ENCODE results near the gene WDR1. TPM values are rescaled to one million over a fixed set of nuclear protein-coding genes. Genes with fewer than 3 reads are reported as not detected.
A peak's percentile ranks its signal among the peaks of the same experiment; 100 is the strongest.

Gene WDR1
- total and polyA plus RNA-seq, 2 donors (not counting 3 experiments of a cell fraction or from before 2014, with no cell fraction given) = 590 to 660 TPM

DNA sequence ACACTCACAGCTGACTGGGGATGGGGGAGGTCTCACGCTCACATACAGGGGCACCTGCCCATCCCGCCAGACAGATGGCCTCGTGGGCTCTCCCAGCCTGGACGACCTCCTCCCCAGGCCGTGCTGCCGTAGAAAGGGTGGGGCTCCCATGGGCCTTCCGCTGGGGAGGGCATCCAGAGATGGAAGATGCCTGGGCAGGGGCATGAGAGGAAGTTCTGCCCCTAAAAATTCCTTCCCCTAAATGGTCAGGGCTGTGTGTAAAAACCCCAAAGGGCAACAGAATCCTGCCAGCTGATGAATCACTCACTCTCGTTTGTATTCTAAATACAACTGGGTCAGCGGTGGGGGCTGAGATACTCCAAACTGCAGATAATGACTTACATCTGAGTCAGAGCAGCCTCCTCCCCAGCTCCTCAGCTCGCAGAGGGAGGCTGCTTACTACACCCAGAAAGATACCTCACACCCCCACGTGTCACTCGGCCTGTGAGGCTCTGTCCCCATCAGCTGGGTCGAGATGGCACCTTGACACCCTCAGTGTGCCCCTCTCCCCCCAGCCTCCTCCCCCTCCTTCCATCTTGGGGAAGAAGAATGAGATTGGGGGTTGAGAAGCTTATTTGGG lies 10.1 kb downstream of the WDR1 start:
- no peaks in the 10 kb centered on the region for H3K9me3 ChIP-seq (replicated peaks; ENCODE audit: control insufficient read depth, insufficient read depth, low read length)
- intact Hi-C loops (cut with micrococcal nuclease) (loop anchor here (1.0 kb wide), 2 partner anchors 9 to 10 kb away; no protein-coding TSS in a partner anchor), dilution Hi-C loops (cut with MboI; ENCODE audit: extremely low pct_ligation_motif_present, low sequenced_read_pairs) (no loop called here)
- H3K9me1 ChIP-seq (replicated peaks; ENCODE audit: control insufficient read depth, extremely low read depth, insufficient read depth, low read length) = no peaks in the 10 kb centered on the region
- peaks cover 98% of the 10 kb centered on the region for H3K79me2 ChIP-seq (ENCODE audit: control insufficient read depth, insufficient read depth, low read length)
- peak overlapping the region; percentile 33 for H3K4me2 ChIP-seq (ENCODE audit: insufficient read depth, low read length)
- no peak overlapping the region for H3K9ac ChIP-seq (replicated peaks; ENCODE audit: extremely low read depth, insufficient read depth, low read length)
- H2AFZ ChIP-seq (ENCODE audit: low read depth, low read length) = no peak overlapping the region
- H4K20me1 ChIP-seq (replicated peaks; ENCODE audit: control insufficient read depth, extremely low read depth, insufficient read depth, low read length) = peaks cover 14% of the 10 kb centered on the region
- peaks cover 50% of the 10 kb centered on the region for H3K4me1 ChIP-seq (ENCODE audit: control insufficient read depth, extremely low read depth, insufficient read depth, low read length)
- ChIA-PET POLR2A (interaction anchor here (0.9 to 5.6 kb wide), 5 partner anchors 9 to 18 kb away, joined by 3 to 110 read pairs (median 11); partner anchors contain the start of gene WDR1), CTCF (interaction anchor here (0.7 to 7.1 kb wide), 9 partner anchors 8 to 342 kb away, joined by 3 to 40 read pairs (median 4); partner anchors contain the start of gene WDR1)
- peak; percentile 90 for DNase-seq (ENCODE audit: low read depth, low spot score)
- BruUV-seq (replicated peaks) = no TSS peak
- peak; percentile 98 for FAIRE-seq
- peaks cover 24 to 38% of the 10 kb centered on the region in 2 experiments for H3K36me3 ChIP-seq (ENCODE audit: control insufficient read depth in 2 of 2, extremely low read depth in 1 of 2, insufficient read depth in 2 of 2, low read length in 2 of 2)
- no peaks in the 10 kb centered on the region for H3K27me3 ChIP-seq (ENCODE audit: control insufficient read depth in 2 of 2, insufficient read depth in 2 of 2, low read length in 2 of 2)
- TF ChIP-seq POLR2A (IDR thresholded peaks at IDR 0.05; ENCODE audit: low read depth, low read length) (peak; percentile 13), JUN (IDR thresholded peaks at IDR 0.05; ENCODE audit: borderline replicate concordance, insufficient read depth, insufficient read length, low read depth) (peak; percentile 70), MYC (IDR thresholded peaks at IDR 0.05; ENCODE audit: low read depth, low read length) (no peak), EZH2 (IDR thresholded peaks at IDR 0.05; ENCODE audit: borderline replicate concordance, low read depth, low read length, severe bottlenecking) (no peak), POLR2AphosphoS5 (IDR thresholded peaks at IDR 0.05; ENCODE audit: insufficient read depth, low read depth, low read length) (peak; percentile 82), FOS (IDR thresholded peaks at IDR 0.05; ENCODE audit: borderline replicate concordance, insufficient read depth, low read length) (peak; percentile 99), GATA2 (IDR thresholded peaks at IDR 0.05; ENCODE audit: insufficient read depth, insufficient read length, low read depth, low read length) (peak; percentile 59)
- TF ChIP-seq, protein P1, sequence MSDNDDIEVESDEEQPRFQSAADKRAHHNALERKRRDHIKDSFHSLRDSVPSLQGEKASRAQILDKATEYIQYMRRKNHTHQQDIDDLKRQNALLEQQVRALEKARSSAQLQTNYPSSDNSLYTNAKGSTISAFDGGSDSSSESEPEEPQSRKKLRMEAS (IDR thresholded peaks at IDR 0.05; ENCODE audit: insufficient read depth, insufficient read length) = peak; percentile 59
- TF ChIP-seq, protein P2, sequence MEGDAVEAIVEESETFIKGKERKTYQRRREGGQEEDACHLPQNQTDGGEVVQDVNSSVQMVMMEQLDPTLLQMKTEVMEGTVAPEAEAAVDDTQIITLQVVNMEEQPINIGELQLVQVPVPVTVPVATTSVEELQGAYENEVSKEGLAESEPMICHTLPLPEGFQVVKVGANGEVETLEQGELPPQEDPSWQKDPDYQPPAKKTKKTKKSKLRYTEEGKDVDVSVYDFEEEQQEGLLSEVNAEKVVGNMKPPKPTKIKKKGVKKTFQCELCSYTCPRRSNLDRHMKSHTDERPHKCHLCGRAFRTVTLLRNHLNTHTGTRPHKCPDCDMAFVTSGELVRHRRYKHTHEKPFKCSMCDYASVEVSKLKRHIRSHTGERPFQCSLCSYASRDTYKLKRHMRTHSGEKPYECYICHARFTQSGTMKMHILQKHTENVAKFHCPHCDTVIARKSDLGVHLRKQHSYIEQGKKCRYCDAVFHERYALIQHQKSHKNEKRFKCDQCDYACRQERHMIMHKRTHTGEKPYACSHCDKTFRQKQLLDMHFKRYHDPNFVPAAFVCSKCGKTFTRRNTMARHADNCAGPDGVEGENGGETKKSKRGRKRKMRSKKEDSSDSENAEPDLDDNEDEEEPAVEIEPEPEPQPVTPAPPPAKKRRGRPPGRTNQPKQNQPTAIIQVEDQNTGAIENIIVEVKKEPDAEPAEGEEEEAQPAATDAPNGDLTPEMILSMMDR (IDR thresholded peaks at IDR 0.05; ENCODE audit: extremely low read depth in 1 of 2, insufficient read depth in 1 of 2, low read depth in 1 of 2, low read length in 2 of 2) = no peak
- peak overlapping the region; percentile 58 for H3K27ac ChIP-seq (ENCODE audit: insufficient read depth, low read depth, low read length)
- H3K4me3 ChIP-seq (replicated peaks in 1 of 3; ENCODE audit: insufficient read depth in 1 of 3, low read depth in 1 of 3, low read length in 3 of 3) = no peak overlapping the region
